ENCODE results near the gene NFX1. TPM values are rescaled to one million over a fixed set of nuclear protein-coding genes. Genes with fewer than 3 reads are reported as not detected.

NFX1 gene
- total and polyA plus RNA-seq, 12 donors, result 14.5 to 44.1 (median 33.7) TPM

- DNase-seq, result no peak
- TF ChIP-seq, protein P1, sequence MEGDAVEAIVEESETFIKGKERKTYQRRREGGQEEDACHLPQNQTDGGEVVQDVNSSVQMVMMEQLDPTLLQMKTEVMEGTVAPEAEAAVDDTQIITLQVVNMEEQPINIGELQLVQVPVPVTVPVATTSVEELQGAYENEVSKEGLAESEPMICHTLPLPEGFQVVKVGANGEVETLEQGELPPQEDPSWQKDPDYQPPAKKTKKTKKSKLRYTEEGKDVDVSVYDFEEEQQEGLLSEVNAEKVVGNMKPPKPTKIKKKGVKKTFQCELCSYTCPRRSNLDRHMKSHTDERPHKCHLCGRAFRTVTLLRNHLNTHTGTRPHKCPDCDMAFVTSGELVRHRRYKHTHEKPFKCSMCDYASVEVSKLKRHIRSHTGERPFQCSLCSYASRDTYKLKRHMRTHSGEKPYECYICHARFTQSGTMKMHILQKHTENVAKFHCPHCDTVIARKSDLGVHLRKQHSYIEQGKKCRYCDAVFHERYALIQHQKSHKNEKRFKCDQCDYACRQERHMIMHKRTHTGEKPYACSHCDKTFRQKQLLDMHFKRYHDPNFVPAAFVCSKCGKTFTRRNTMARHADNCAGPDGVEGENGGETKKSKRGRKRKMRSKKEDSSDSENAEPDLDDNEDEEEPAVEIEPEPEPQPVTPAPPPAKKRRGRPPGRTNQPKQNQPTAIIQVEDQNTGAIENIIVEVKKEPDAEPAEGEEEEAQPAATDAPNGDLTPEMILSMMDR (IDR thresholded peaks at IDR 0.05), result no peak
- H3K4me1 ChIP-seq, result peaks cover 5 to 41% (median 20%) of the 10 kb centered on the region in 9 donors
- intact Hi-C loops (cut with DNase I), result loop anchor here in 7 of 10 donors (1.0 to 10.0 kb wide), 8 partner anchors 36 to 92 kb away; partner anchors contain the start of gene AQP3 (in 1 of the 7)
- H3K9me3 ChIP-seq, result no peaks in the 10 kb centered on the region
- H3K27me3 ChIP-seq, result no peaks in the 10 kb centered on the region
- no peak overlapping the region for H3K4me3 ChIP-seq
- peaks cover 0 to 23% (median 12%) of the 10 kb centered on the region in 9 donors for H3K36me3 ChIP-seq
- H3K27ac ChIP-seq, result peak overlapping the region in 8 of 10 donors; percentile 6 to 79 (median 44)
- ATAC-seq, result peak in 3 of 8 donors; percentile 13 to 21 (median 17)
- 56 to 60% methylated on average over 7 of the region's 7 CpGs for WGBS, 2 donors
These were observed 85.6 kb downstream of the NFX1 start for GRCh38 chr9:33375841-33376321.

- intact Hi-C loops (cut with DNase I), result loop anchor here in 4 of 10 donors (5.0 to 10.0 kb wide), 4 partner anchors 35 to 90 kb away; partner anchors contain the start of gene AQP3 (in 1 of the 4)
- TF ChIP-seq, protein P1 (IDR thresholded peaks at IDR 0.05), result no peak
- 94 to 95% methylated on average over 12 of the region's 12 CpGs for WGBS, 2 donors
- ATAC-seq (no peak), DNase-seq (no peak)
- Histone ChIP-seq H3K36me3 (peaks cover 0 to 11% (median under 1%) of the 10 kb centered on the region in 9 donors), H3K27me3 (no peaks in the 10 kb centered on the region), H3K9me3 (no peaks in the 10 kb centered on the region), H3K27ac (no peak overlapping the region), H3K4me1 (peaks cover 7 to 47% (median 20%) of the 10 kb centered on the region in 9 donors), H3K4me3 (no peak overlapping the region)
These were observed 86.9 kb downstream of the NFX1 start for GRCh38 chr9:33377089-33377715.

DNA sequence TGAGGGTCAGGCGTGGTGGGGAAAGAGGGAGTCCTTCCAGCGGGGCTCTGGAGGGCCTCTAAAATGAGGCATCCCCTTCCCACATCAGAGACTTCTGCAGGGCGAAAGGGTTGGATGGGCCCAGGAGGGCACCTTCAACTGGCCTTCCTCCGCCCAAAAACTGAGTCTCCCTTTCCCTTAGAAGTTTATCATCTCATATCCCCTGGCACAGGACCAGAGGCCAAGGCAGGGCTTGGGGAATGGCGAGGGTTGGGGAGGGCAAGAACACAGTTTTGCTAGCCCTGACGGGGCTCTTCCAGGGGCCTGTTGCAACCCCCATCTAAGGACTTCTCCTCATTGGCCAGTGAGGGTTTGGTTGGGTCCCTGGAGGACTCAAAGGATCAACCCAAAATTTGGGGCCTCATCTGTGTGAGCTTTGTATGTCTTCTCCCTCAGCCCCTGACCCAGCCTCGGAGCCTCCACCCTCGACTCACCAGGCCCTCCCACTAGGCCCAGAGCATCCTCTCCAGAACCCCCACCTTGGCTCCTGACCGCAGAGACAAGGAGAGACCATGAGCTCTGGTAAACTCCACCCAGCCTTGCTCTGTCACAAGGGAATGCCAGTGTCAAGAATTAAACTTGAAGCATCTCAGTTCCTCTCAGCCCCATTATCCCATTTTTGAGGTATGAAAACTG, 87.9 kb downstream of the NFX1 start:
- DNase-seq, result no peak
- 82% methylated on average over 9 of the region's 9 CpGs for WGBS, 2 donors
- intact Hi-C loops (cut with DNase I), result loop anchor here in 4 of 10 donors (5.0 to 10.0 kb wide), 4 partner anchors 34 to 89 kb away; partner anchors contain the start of gene AQP3 (in 1 of the 4)
- H3K27me3 ChIP-seq, result no peaks in the 10 kb centered on the region
- no peak overlapping the region for H3K4me3 ChIP-seq
- no peak for ATAC-seq
- H3K27ac ChIP-seq, result no peak overlapping the region
- TF ChIP-seq, protein P1 (IDR thresholded peaks at IDR 0.05), result no peak
- peaks cover 0 to 5% (median 0%) of the 10 kb centered on the region in 9 donors for H3K36me3 ChIP-seq
- H3K9me3 ChIP-seq, result no peaks in the 10 kb centered on the region
- H3K4me1 ChIP-seq, result peaks cover 7 to 47% (median 20%) of the 10 kb centered on the region in 9 donors

DNA sequence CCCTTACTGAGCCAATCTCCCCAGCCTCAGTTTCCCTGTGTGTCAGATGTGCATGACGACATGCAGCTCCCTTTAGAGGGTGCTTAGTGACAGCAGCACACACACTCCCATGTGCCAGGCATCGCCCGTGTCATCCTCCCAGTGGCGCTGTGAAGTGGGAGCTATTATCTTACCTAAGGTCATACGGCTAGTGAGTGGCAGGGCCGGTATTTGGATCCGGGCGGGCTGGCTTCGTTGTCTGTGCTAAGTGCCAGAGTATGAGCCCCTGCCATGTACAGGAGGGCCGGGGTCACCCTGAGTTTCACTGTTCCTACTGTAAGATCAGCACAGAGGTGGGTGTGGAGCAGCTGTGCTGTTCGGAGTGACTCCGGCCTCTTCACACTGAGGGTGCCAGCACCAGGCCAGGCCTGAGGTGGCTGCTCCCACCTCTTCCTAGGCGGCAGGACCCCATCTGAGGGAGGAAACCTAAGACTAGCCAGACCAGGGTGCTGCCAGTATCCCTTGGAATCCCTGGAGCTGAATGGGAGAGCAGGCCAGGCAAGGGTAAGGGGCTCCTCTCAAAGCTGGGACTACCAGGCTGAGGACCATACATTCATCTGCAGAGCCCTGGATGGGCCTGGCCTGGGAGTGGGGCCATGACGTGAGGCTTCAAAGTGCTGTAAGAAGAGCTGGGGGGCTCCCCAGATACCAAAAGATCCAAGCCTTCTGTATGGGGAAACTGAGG, 89.5 kb downstream of the NFX1 start:
- Histone ChIP-seq H3K9me3 (no peaks in the 10 kb centered on the region), H3K36me3 (peaks cover 0 to 9% (median 0%) of the 10 kb centered on the region in 9 donors), H3K4me1 (peaks cover 7 to 44% (median 20%) of the 10 kb centered on the region in 9 donors), H3K27me3 (no peaks in the 10 kb centered on the region), H3K27ac (peak overlapping the region in 9 of 10 donors; percentile 12 to 71 (median 60)), H3K4me3 (no peak overlapping the region)
- DNase-seq (no peak), ATAC-seq (peak in 7 of 8 donors; percentile 29 to 61 (median 52))
- intact Hi-C loops (cut with DNase I), result loop anchor here in 4 of 10 donors (5.0 to 10.0 kb wide), 4 partner anchors 32 to 87 kb away; partner anchors contain the start of gene AQP3 (in 1 of the 4)
- WGBS, 2 donors, result 56 to 67% methylated on average over 14 of the region's 14 CpGs
- TF ChIP-seq, protein P1 (IDR thresholded peaks at IDR 0.05), result peak in 3 of 9 donors; percentile 17 to 28 (median 28)
